Upper lobe of left lung (tissue), 4 donors: ENCODE results near the gene MCU.

Experiments used
- CTCF ChIP-seq, 6 experiments: fragments of 450-650 bp in 4 of 6; fragments of 200-600 bp in 2 of 6; sonication (generic) in 2 of 6; IDR thresholded peaks; one replicate each; pipeline ENCODE4 v1.5.1; 2016 to 2019; ENCODE audit warnings: antibody characterized with exemption in 6 of 6
- POLR2AphosphoS5 ChIP-seq, 2 donors: sonication (generic); formaldehyde crosslinking; IDR thresholded peaks; one replicate each; pipeline ENCODE4 v1.5.1; 2017; ENCODE audit warnings: antibody characterized with exemption in 2 of 2

- TF ChIP-seq CTCF (IDR thresholded peaks at IDR 0.05) (no peak), POLR2AphosphoS5 (IDR thresholded peaks at IDR 0.05) (no peak)
Measured at GRCh38 chr10:72801263-72801868, 109.4 kb downstream of the MCU start.
